Kidney (tissue), 14 donors: ENCODE data around the gene R3HDM1. TPM values are rescaled to one million over a fixed set of nuclear protein-coding genes. Genes with fewer than 3 reads are reported as not detected.
"Not testable (repeated sequence)": the region's sequence is repeated elsewhere in the genome, so short reads cannot be mapped to it uniquely, and the experiment has no call there.

Experiments used
- DNase-seq, 5 donors: peaks; one replicate each; pipeline ENCODE4 v3.0.0-alpha.2; 2013 to 2020
- FAIRE-seq: peaks from 2 replicates; lab custom pipeline; 2012; peaks lifted over from hg19 to GRCh38; lab: Jason Lieb, UNC
- H3K27ac ChIP-seq, 2 donors: one replicate each; pipeline ENCODE4 v1.7.0; 2013; ENCODE audit warnings: low read depth in 2 of 2, low read length in 2 of 2, inconsistent platforms in 1 of 2
- H3K27me3 ChIP-seq: one replicate; pipeline ENCODE4 v1.7.1; 2013; ENCODE audit warnings: low read length, inconsistent platforms; ENCODE audit not compliant: control insufficient read depth, insufficient read depth
- H3K36me3 ChIP-seq, 3 donors: one replicate each; pipeline versions ENCODE4 v1.7.0 to v1.7.1; 2013; ENCODE audit warnings: low read length in 3 of 3, control low read depth in 1 of 3, inconsistent platforms in 1 of 3; ENCODE audit not compliant: insufficient read depth in 3 of 3, control insufficient read depth in 2 of 3
- H3K4me1 ChIP-seq, 3 donors: one replicate each; pipeline versions ENCODE4 v1.7.0 to v1.7.1; 2013; ENCODE audit warnings: low read length in 3 of 3, inconsistent platforms in 1 of 3, low read depth in 1 of 3; ENCODE audit not compliant: control insufficient read depth in 2 of 3, insufficient read depth in 2 of 3
- H3K4me3 ChIP-seq, 3 donors: one replicate each; pipeline versions ENCODE4 v1.7.0 to v1.8.1; 2013; ENCODE audit warnings: low read length in 3 of 3, control low read depth in 1 of 3, inconsistent platforms in 1 of 3
- H3K9ac ChIP-seq, 3 donors: one replicate each; pipeline versions ENCODE4 v1.7.0 to v1.7.1; 2013; ENCODE audit warnings: low read length in 3 of 3, control low read depth in 1 of 3, inconsistent platforms in 1 of 3
- H3K9me3 ChIP-seq, 3 donors: one replicate each; pipeline versions ENCODE4 v1.7.0 to v1.7.1; 2013; ENCODE audit warnings: low read length in 3 of 3, control low read depth in 1 of 3, inconsistent platforms in 1 of 3; ENCODE audit not compliant: control insufficient read depth in 2 of 3, insufficient read depth in 1 of 3
- intact Hi-C: fragments of 100-400 bp; cut with DNase I; formaldehyde crosslinking; loops from one replicate; pipeline ENCODE4 v1.11.1; 2022
- polyA plus RNA-seq: library from polyadenylated mRNA; stranded (reverse); fragments of 350-450 nt; fragmentation: Illumina TruSeq; extraction: RNeasy Lipid Tissue Mini Kit (QIAGEN cat#74804); gene quantifications from one replicate; pipeline ENCODE4 v1.2.3, GENCODE V29; 2014; ENCODE audit warnings: low read depth, low replicate concordance; ENCODE audit not compliant: insufficient read depth
- total RNA-seq: library from RNA; stranded (reverse); fragmentation: NEBNext Ultra II Directional; extraction: Animal tissue kit (Norgen Biotek cat#: 25700); gene quantifications from one replicate; pipeline ENCODE4 v1.2.1, GENCODE V29; 2021
- TF ChIP-seq, protein P1 (sequence below): IDR thresholded peaks from 3 replicates; pipeline ENCODE4 v1.5.1; 2012; ENCODE audit warnings: mild to moderate bottlenecking, moderate library complexity, borderline replicate concordance; ENCODE audit not compliant: insufficient read depth; ENCODE audit errors: extremely low read depth
- donor health status: control.
- donor health status: control.
- donor health status: control.
- donor health status: control.
- donor health status: control.
- donor health status: DM: yes; HTN: yes; CAD: no.
- donor health status: Normal renal cell carcinoma (clear cell type).

The R3HDM1 gene
- total and polyA plus RNA-seq, 2 donors from 2014 or later: 9.2 to 31.8 TPM

DNA sequence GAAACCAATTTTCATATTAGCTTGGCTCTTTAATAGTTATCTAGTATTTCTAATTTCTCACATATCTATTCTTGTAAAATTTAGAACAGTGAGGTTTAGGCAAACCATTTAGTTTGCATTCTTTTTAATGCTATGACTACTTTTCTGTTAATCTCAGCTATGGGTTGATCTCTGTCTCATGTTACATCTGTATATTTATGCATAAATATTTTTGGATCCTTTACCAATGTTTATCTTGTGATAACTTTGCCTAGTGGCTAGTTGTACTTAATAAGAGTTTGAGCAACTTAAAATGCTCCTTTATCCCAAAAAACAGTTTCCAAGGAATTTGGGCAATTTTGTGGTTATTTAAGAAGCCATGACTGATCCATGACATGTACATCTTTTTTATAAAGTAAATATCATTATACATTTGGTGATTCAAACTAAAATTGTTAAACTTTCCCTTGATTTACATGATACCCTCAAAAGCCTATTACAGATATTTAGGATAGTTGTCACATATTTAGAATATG, 86.3 kb downstream of the R3HDM1 start:
- no peak for DNase-seq
- H3K4me1 ChIP-seq: no peaks in the 10 kb centered on the region
- H3K27me3 ChIP-seq: no peaks in the 10 kb centered on the region
- no peak overlapping the region for H3K27ac ChIP-seq
- H3K9me3 ChIP-seq: no peaks in the 10 kb centered on the region
- H3K9ac ChIP-seq: no peak overlapping the region
- H3K36me3 ChIP-seq: no peaks in the 10 kb centered on the region
- no peak for FAIRE-seq
- TF ChIP-seq, protein P1, sequence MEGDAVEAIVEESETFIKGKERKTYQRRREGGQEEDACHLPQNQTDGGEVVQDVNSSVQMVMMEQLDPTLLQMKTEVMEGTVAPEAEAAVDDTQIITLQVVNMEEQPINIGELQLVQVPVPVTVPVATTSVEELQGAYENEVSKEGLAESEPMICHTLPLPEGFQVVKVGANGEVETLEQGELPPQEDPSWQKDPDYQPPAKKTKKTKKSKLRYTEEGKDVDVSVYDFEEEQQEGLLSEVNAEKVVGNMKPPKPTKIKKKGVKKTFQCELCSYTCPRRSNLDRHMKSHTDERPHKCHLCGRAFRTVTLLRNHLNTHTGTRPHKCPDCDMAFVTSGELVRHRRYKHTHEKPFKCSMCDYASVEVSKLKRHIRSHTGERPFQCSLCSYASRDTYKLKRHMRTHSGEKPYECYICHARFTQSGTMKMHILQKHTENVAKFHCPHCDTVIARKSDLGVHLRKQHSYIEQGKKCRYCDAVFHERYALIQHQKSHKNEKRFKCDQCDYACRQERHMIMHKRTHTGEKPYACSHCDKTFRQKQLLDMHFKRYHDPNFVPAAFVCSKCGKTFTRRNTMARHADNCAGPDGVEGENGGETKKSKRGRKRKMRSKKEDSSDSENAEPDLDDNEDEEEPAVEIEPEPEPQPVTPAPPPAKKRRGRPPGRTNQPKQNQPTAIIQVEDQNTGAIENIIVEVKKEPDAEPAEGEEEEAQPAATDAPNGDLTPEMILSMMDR: no peak
- H3K4me3 ChIP-seq: no peak overlapping the region
- intact Hi-C loops: no loop called here

DNA sequence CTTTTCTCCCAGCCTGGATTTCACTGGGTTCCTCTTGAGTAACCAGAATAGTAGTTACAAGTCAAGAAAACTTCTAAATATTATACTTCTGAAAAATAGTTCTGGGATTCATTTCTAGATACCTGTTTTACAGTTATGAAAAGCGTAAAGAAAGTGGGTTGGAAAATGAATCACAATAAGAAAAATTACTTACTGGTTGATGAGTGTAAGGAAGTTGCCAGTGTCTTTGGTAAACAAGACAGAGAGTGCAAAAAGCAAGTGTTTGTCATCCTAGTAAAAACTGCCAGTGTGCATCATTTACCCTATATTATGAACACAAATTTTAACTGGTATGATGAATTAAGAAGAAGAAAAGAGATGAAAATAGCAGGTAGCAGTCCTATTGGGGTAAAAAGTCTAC, 88.9 kb downstream of the R3HDM1 start:
- H3K4me1 ChIP-seq: no peaks in the 10 kb centered on the region
- no peak overlapping the region for H3K9ac ChIP-seq
- DNase-seq (no peak), FAIRE-seq (no peak)
- intact Hi-C loops: no loop called here
- H3K27ac ChIP-seq: no peak overlapping the region
- H3K36me3 ChIP-seq: no peaks in the 10 kb centered on the region
- TF ChIP-seq, protein P1: no peak
- H3K9me3 ChIP-seq: no peaks in the 10 kb centered on the region
- no peak overlapping the region for H3K4me3 ChIP-seq
- no peaks in the 10 kb centered on the region for H3K27me3 ChIP-seq

DNA sequence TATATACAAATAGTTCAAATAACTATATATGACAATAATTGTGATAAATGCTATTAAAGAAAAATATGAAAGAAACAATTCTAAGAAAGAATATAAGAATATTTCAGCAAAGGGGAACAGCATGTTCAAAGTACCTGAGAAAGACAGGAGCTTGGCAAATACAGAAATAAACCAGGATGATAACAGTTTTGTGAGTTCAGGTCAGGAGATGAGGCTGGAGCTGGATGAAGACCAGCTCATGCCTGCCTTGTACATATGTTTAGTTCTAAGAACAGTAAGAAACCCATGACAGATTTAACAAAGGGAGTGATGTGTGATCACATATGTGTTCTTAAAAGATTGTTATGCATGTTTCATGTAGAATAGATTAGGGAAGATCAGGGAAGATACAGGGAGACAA, 98.2 kb downstream of the R3HDM1 start:
- FAIRE-seq: peak; percentile 27
- Histone ChIP-seq H3K9me3 (no peaks in the 10 kb centered on the region), H3K4me1 (peaks cover 0 to 6% (median 0%) of the 10 kb centered on the region in 3 donors), H3K36me3 (no peaks in the 10 kb centered on the region), H3K4me3 (no peak overlapping the region), H3K27me3 (no peaks in the 10 kb centered on the region), H3K9ac (no peak overlapping the region), H3K27ac (no peak overlapping the region)
- TF ChIP-seq, protein P1: no peak
- DNase-seq: no peak
- intact Hi-C loops: no loop called here

DNA sequence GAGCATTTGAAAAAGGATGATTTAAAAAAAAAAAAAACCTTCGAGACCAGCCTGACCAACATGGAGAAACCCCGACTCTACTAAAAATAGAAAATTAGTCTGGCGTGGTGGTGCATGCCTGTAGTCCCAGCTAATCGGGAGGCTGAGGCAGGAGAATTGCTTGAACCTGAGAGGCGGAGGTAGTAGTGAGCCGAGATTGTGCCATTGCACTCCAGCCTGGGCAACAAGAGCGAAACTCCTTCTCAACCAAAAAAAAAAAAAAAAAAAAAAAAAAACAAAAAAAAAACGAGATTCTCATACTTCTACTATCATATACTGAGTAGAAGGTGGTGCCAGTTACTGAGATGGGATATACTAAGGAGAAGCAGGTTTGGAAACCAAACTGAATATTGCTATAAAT, 98.8 kb downstream of the R3HDM1 start:
- H3K9ac ChIP-seq, H3K36me3 ChIP-seq, H3K4me3 ChIP-seq, DNase-seq, intact Hi-C loops, H3K9me3 ChIP-seq, H3K27ac ChIP-seq, H3K27me3 ChIP-seq, FAIRE-seq, H3K4me1 ChIP-seq: not testable (repeated sequence)
